Measurements from ENCODE around the gene MUS81. TPM values are rescaled to one million over a fixed set of nuclear protein-coding genes. Genes with fewer than 3 reads are reported as not detected.
"Not testable (repeated sequence)": the region's sequence is repeated elsewhere in the genome, so short reads cannot be mapped to it uniquely, and the experiment has no call there.

MUS81 gene
- total RNA-seq, 2 donors from 2014 or later = 23.4 to 26.3 TPM

- no peak for DNase-seq (ENCODE audit: low spot score)
- Histone ChIP-seq H3K9me3 (no peaks in the 10 kb centered on the region), H3K27ac (no peak overlapping the region), H3K4me3 (no peak overlapping the region), H3K4me1 (no peaks in the 10 kb centered on the region), H3K36me3 (no peaks in the 10 kb centered on the region), H3K27me3 (no peaks in the 10 kb centered on the region)
- no peak for TF ChIP-seq CTCF (IDR thresholded peaks at IDR 0.05)
Observed at GRCh38 chr11:65843811-65844210, 16.4 kb upstream of the MUS81 start.

DNA sequence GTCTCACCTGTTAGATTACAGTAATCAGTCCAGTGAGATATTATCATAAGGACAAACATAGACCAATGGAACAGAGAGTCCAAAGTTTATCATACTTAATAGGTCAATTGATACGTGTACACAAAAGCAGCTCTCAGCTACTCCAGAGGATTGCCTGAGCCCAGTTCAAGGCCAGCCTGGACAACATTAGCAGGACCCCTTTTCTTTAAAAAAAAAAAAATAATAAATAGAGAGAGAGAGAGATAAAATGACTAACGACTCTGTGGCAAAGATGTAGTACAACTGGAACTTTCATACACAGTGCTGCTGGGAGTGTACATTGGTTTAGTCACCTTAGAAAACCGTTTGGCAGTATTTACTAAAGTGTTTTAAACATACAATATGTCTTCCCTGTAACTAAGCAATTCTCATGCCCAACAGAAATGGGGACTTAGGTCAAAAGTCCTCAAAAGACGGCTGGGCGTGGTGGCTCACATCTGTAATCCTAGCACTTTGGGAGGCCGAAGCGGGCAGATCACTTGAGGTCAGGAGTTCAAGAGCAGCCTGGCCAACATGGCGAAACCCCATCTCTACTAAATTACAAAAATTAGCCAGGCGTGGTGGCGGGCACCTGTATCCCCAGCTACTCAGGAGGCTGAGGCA lies 15.9 kb upstream of the MUS81 start:
- Histone ChIP-seq H3K27me3 (no peaks in the 10 kb centered on the region), H3K9me3 (no peaks in the 10 kb centered on the region), H3K27ac (no peak overlapping the region), H3K36me3 (no peaks in the 10 kb centered on the region), H3K4me3 (no peak overlapping the region), H3K4me1 (no peaks in the 10 kb centered on the region)
- no peak for TF ChIP-seq CTCF (IDR thresholded peaks at IDR 0.05)
- DNase-seq (ENCODE audit: low spot score) = no peak

- no peak for DNase-seq (ENCODE audit: low spot score)
- Histone ChIP-seq H3K4me1 (no peaks in the 10 kb centered on the region), H3K27ac (no peak overlapping the region), H3K27me3 (no peaks in the 10 kb centered on the region), H3K36me3 (peaks cover 19% of the 10 kb centered on the region), H3K4me3 (no peak overlapping the region), H3K9me3 (peaks cover 0 to 7% of the 10 kb centered on the region in 2 donors)
- TF ChIP-seq CTCF (IDR thresholded peaks at IDR 0.05) = no peak
Observed at GRCh38 chr11:65847746-65848145, 12.5 kb upstream of the MUS81 start.

DNA sequence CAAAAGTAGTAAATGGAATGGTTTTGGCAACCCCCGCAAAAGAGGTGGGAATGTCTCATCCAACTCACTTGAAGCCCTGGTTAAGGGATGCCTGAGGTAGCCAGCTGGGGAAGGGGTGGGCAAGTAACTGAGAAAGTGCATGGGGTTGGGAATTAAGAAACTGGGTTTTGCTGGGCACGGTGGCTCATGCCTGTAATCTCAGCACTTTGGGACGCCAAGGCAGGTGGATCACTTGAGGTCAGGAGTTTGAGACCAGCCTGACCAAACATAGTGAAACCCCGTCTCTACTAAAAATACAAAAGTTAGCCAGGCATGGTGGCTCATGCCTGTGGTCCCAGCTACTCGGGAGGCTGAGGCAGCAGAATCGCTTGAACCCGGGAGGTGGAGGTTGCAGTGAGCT lies 11.5 kb upstream of the MUS81 start:
- H3K27ac ChIP-seq; H3K4me3 ChIP-seq; H3K9me3 ChIP-seq; H3K4me1 ChIP-seq; H3K27me3 ChIP-seq; DNase-seq (ENCODE audit: low spot score): not testable (repeated sequence)
- H3K36me3 ChIP-seq = peaks cover 28% of the 10 kb centered on the region

DNA sequence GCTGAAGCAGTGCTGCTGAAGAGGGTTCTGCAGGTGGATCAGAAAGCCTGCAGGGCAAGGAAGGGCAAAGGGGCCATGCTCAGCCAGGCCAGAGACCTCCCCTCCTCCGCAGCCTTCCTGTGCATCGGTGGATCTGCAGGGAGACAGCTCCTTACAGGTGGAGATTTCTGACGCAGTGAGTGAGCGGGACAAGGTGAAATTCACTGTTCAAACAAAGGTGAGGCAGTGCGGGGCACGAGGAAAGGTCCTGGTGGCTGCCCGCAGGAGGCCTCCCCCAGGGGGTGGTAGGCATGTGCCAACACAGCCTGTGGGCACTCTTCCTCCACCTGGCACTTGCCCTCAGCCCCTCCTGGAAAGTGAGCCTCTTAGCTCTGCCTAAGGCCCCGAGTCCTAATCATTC lies 10.9 kb upstream of the MUS81 start:
- Histone ChIP-seq H3K27ac (no peak overlapping the region), H3K27me3 (no peaks in the 10 kb centered on the region), H3K4me1 (no peaks in the 10 kb centered on the region), H3K9me3 (peaks cover 0 to 7% of the 10 kb centered on the region in 2 donors), H3K36me3 (peaks cover 35% of the 10 kb centered on the region), H3K4me3 (no peak overlapping the region)
- TF ChIP-seq CTCF (IDR thresholded peaks at IDR 0.05) = no peak
- DNase-seq (ENCODE audit: low spot score) = no peak

DNA sequence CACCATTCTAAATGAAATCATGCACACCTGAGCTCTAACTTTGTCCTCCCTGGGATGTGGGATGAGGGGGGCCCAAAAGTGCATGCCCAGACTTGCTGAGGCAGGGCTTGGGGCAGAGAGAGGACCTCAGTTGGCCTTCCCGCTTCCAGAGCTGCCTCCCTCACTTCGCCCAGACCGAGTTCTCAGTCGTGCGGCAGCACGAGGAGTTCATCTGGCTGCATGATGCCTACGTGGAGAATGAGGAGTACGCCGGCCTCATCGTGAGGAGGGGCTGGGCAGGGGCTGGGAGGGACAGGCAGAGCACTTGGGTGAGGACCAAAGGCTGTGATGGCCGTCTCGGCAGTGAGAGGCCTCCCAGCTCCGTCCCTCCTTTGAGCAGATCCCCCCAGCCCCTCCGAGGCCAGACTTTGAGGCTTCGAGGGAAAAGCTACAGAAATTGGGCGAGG lies 10.4 kb upstream of the MUS81 start:
- DNase-seq (ENCODE audit: low spot score) = no peak
- H3K27ac ChIP-seq = no peak overlapping the region

More for the DNA sequence above, 10.4 kb upstream of the MUS81 start:
- Histone ChIP-seq H3K9me3 (peaks cover 0 to 7% of the 10 kb centered on the region in 2 donors), H3K4me3 (no peak overlapping the region), H3K27me3 (no peaks in the 10 kb centered on the region), H3K36me3 (peaks cover 39% of the 10 kb centered on the region), H3K4me1 (no peaks in the 10 kb centered on the region)
- no peak for TF ChIP-seq CTCF (IDR thresholded peaks at IDR 0.05)
